Osteocyte (in vitro differentiated cells): ENCODE data around the gene TUBB2B. TPM values are rescaled to one million over a fixed set of nuclear protein-coding genes. Genes with fewer than 3 reads are reported as not detected.
"Not testable (repeated sequence)": the region's sequence is repeated elsewhere in the genome, so short reads cannot be mapped to it uniquely, and the experiment has no call there.

Experiments used
- DNase-seq: peaks from one replicate; pipeline ENCODE4 v3.0.0; 2021; ENCODE audit warnings: mixed read lengths; ENCODE audit not compliant: unreplicated experiment; ENCODE audit errors: extremely low spot score
- H3K27ac Mint-ChIP-seq: one replicate; pipeline ENCODE4 v1.8.0; 2021; ENCODE audit warnings: mild to moderate bottlenecking, mixed read lengths; ENCODE audit not compliant: unreplicated experiment
- H3K27me3 Mint-ChIP-seq: one replicate; pipeline ENCODE4 v1.8.0; 2021; ENCODE audit warnings: mixed read lengths; ENCODE audit not compliant: unreplicated experiment
- H3K36me3 Mint-ChIP-seq: one replicate; pipeline ENCODE4 v1.8.0; 2021; ENCODE audit warnings: mixed read lengths; ENCODE audit not compliant: unreplicated experiment
- H3K4me1 Mint-ChIP-seq: one replicate; pipeline ENCODE4 v1.8.0; 2021; ENCODE audit warnings: mixed read lengths; ENCODE audit not compliant: unreplicated experiment
- H3K4me3 Mint-ChIP-seq: one replicate; pipeline ENCODE4 v1.8.0; 2021; ENCODE audit warnings: mild to moderate bottlenecking, moderate library complexity, mixed read lengths; ENCODE audit not compliant: unreplicated experiment
- H3K9me3 Mint-ChIP-seq: one replicate; pipeline ENCODE4 v1.8.0; 2021; ENCODE audit warnings: mixed read lengths; ENCODE audit not compliant: unreplicated experiment
- CTCF ChIP-seq: fragments of 200-600 bp; sonication (generic); IDR thresholded peaks from 2 replicates; pipeline ENCODE4 v1.5.0; 2021; ENCODE audit warnings: antibody characterized with exemption, mild to moderate bottlenecking, moderate library complexity
- total RNA-seq: library from RNA; stranded (reverse); gene quantifications from 2 replicates; pipeline ENCODE4 v1.2.1, GENCODE V29; 2021

The TUBB2B gene
- total RNA-seq, 1 donor from 2014 or later: 61.7 TPM

- H3K4me1 Mint-ChIP-seq: peaks cover 31% of the 10 kb centered on the region
- DNase-seq: no peak
- no peak for TF ChIP-seq CTCF
- no peak overlapping the region for H3K27ac Mint-ChIP-seq
- H3K9me3 Mint-ChIP-seq: peaks cover 7% of the 10 kb centered on the region
- no peaks in the 10 kb centered on the region for H3K27me3 Mint-ChIP-seq
- H3K36me3 Mint-ChIP-seq: peaks cover 2% of the 10 kb centered on the region
- H3K4me3 Mint-ChIP-seq: no peak overlapping the region
Observed at GRCh38 chr6:3245216-3245615, 17.8 kb upstream of the TUBB2B start.

- not testable (repeated sequence) for H3K9me3 Mint-ChIP-seq, H3K27me3 Mint-ChIP-seq, H3K27ac Mint-ChIP-seq, H3K36me3 Mint-ChIP-seq, H3K4me3 Mint-ChIP-seq, DNase-seq
- peaks cover 31% of the 10 kb centered on the region for H3K4me1 Mint-ChIP-seq
Observed at GRCh38 chr6:3244832-3245161, 17.3 kb upstream of the TUBB2B start.

- no peak overlapping the region for H3K27ac Mint-ChIP-seq
- no peaks in the 10 kb centered on the region for H3K27me3 Mint-ChIP-seq
- no peak for DNase-seq
- no peak for TF ChIP-seq CTCF
- peaks cover 26% of the 10 kb centered on the region for H3K4me1 Mint-ChIP-seq
- H3K9me3 Mint-ChIP-seq: peaks cover 7% of the 10 kb centered on the region
- no peak overlapping the region for H3K4me3 Mint-ChIP-seq
- H3K36me3 Mint-ChIP-seq: peaks cover 2% of the 10 kb centered on the region
Observed at GRCh38 chr6:3244003-3244831, 16.8 kb upstream of the TUBB2B start.

- DNase-seq: no peak
- H3K36me3 Mint-ChIP-seq: peaks cover 2% of the 10 kb centered on the region
- H3K4me3 Mint-ChIP-seq: no peak overlapping the region
- H3K9me3 Mint-ChIP-seq: peaks cover 7% of the 10 kb centered on the region
- no peaks in the 10 kb centered on the region for H3K27me3 Mint-ChIP-seq
- no peak for TF ChIP-seq CTCF
- no peak overlapping the region for H3K27ac Mint-ChIP-seq
- H3K4me1 Mint-ChIP-seq: peaks cover 17% of the 10 kb centered on the region
Observed at GRCh38 chr6:3242768-3243167, 15.3 kb upstream of the TUBB2B start.

GRCh38 chr6:3241745-3242144 is 14.3 kb upstream of the TUBB2B start:
- H3K36me3 Mint-ChIP-seq, H3K27me3 Mint-ChIP-seq, DNase-seq, H3K4me3 Mint-ChIP-seq, H3K9me3 Mint-ChIP-seq, H3K27ac Mint-ChIP-seq, H3K4me1 Mint-ChIP-seq: not testable (repeated sequence)

- Mint-ChIP-seq H3K4me3 (no peak overlapping the region), H3K4me1 (peaks cover 2% of the 10 kb centered on the region), H3K9me3 (peaks cover 7% of the 10 kb centered on the region), H3K36me3 (peaks cover 2% of the 10 kb centered on the region), H3K27ac (no peak overlapping the region), H3K27me3 (no peaks in the 10 kb centered on the region)
- no peak for DNase-seq
- no peak for TF ChIP-seq CTCF
Observed at GRCh38 chr6:3240595-3240994, 13.1 kb upstream of the TUBB2B start.
